GM06990 (cell line): ENCODE data around the gene TCF12.

Experiments
- DNase-seq: peaks from one replicate; pipeline ENCODE4 v3.0.0-alpha.2; 2011; ENCODE audit not compliant: insufficient read length; ENCODE audit errors: extremely low read depth
- H3K27me3 ChIP-seq: replicated peaks from 2 replicates; pipeline ENCODE4 v1.6.0; 2011; ENCODE audit warnings: low read length; ENCODE audit not compliant: control insufficient read depth, insufficient read depth
- H3K36me3 ChIP-seq: 2 replicates; pipeline ENCODE4 v1.5.1; 2011; ENCODE audit warnings: low read length; ENCODE audit not compliant: control insufficient read depth, insufficient read depth
- H3K4me3 ChIP-seq: replicated peaks from 2 replicates; pipeline ENCODE4 v1.5.1; 2011; ENCODE audit warnings: low read depth, mild to moderate bottlenecking, control low read depth, low read length
- TF ChIP-seq, protein P1 (sequence below): IDR thresholded peaks from 2 replicates; pipeline ENCODE4 v1.5.1; 2011; ENCODE audit warnings: low read length, control low read depth, mild to moderate bottlenecking, inconsistent platforms; ENCODE audit not compliant: insufficient read depth, poor library complexity, severe bottlenecking

TCF12 gene

DNA sequence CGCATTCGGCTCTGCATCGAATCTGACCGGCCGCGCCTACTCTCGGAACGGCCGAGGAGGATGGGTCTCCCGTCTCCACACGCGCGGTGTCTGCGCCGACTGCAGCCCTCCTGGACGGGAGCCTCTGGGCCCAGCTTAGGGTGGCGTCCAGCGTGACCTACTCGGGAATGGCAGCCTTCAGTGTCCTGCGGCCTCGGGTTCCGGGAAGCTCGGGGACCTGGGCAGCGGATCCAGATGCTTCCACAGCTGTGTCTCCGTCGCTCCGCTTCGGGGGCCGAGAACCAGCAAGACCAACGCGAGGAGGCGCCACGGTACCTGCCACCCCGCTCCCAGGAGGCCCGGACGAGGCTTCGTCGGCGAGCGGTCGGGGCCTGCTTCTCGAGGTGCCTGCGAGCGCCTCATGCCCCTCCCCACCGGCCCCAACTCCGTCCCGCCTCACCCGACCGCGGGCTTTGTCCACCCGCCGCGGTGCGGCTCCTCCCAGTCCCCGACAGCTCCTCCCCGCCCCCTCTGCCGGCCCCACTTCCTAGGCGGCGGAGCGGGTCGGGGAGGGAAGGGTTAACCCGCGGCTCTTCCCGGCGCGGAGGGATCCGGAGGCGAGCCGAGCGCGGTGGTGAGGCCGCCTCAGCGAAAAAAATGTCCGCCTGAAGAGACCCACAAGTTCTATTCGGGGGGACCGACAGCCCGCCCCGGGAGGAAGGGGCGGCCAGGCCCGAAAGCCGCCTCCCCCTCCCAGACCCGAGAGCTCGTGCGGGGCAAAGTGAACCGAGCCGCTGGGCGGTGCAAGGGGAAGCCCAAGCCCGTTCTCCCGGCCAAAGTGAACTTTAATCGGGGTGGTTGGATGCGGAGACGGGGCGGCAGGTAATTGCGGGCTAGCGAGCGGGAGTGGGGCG, at the start of gene TCF12:
Gene TCF12, plus strand, starts transcription at position 599 of the 893 bp plus-strand sequence. CDS start 1,270 bp downstream, outside the sequence.
- Histone ChIP-seq H3K4me3 (peak within 1 kb of the TSS; percentile 93), H3K27me3 (no peaks in the 10 kb centered on the region), H3K36me3 (no peaks in the 10 kb centered on the region)
- TF ChIP-seq, protein P1, sequence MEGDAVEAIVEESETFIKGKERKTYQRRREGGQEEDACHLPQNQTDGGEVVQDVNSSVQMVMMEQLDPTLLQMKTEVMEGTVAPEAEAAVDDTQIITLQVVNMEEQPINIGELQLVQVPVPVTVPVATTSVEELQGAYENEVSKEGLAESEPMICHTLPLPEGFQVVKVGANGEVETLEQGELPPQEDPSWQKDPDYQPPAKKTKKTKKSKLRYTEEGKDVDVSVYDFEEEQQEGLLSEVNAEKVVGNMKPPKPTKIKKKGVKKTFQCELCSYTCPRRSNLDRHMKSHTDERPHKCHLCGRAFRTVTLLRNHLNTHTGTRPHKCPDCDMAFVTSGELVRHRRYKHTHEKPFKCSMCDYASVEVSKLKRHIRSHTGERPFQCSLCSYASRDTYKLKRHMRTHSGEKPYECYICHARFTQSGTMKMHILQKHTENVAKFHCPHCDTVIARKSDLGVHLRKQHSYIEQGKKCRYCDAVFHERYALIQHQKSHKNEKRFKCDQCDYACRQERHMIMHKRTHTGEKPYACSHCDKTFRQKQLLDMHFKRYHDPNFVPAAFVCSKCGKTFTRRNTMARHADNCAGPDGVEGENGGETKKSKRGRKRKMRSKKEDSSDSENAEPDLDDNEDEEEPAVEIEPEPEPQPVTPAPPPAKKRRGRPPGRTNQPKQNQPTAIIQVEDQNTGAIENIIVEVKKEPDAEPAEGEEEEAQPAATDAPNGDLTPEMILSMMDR: peak; percentile 62
- peak; percentile 97 for DNase-seq

DNA sequence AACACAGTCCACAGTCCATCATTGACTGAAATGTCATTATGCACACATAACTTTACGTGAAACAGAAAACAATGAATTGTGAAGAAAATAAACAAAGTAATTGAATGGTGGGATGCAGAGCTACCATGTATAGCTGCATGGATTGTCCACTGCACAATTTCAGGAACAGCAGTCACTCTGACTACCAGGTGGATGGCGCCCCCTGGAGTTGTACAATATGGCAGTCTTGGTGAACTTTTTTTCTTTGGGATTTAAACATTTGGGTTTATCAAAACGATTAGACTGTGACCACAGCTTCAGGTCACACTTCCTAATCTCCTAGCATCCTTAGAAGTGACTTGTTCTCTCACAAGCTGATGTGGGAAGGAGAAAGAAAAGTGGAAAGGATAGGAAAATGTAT, 48.9 kb upstream of the TCF12 start:
- H3K27me3 ChIP-seq: no peaks in the 10 kb centered on the region
- TF ChIP-seq, protein P1: peak; percentile 55
- no peaks in the 10 kb centered on the region for H3K36me3 ChIP-seq
- no peak overlapping the region for H3K4me3 ChIP-seq
- no peak for DNase-seq

DNA sequence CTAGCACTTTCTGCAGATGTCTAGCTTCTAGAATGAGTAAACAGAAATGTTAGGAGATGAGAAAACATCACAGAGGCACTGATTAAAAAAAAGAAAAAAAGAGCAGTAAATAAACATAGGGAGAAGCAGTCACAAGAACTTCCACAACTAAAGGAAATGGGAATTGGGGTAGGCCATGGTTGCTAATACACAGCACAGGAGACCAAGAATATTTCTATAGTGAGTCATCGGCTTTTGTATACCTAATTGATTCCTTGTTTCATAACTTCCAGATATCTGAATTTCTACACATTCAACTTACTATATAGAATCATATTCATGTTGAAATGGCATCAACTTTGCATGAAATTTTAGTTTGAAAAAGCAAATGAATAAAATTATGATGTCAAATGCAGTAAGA, 47.3 kb upstream of the TCF12 start:
- no peak for DNase-seq
- Histone ChIP-seq H3K27me3 (no peaks in the 10 kb centered on the region), H3K4me3 (no peak overlapping the region), H3K36me3 (no peaks in the 10 kb centered on the region)
- TF ChIP-seq, protein P1: no peak

DNA sequence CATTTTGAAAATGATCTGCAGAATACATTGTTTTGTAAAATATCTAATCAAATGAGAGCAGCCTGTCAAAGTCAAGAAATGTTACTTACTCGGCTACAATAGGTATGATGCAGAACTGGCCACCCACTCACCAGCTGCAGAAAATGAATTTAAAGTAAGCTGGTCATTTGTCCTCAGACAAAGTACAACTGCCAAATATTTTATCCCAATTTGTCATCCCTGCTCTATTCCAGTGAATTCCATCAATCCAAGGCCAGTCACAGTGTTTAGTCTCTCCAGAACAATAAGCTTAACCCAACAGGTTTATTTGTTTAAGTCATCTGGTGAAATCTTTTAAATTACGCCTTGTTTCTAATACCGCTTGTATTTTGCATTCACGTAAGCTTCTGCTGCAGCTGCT, 46.6 kb upstream of the TCF12 start:
- no peaks in the 10 kb centered on the region for H3K27me3 ChIP-seq
- no peak for DNase-seq
- no peak overlapping the region for H3K4me3 ChIP-seq
- no peaks in the 10 kb centered on the region for H3K36me3 ChIP-seq
- TF ChIP-seq, protein P1: no peak

DNA sequence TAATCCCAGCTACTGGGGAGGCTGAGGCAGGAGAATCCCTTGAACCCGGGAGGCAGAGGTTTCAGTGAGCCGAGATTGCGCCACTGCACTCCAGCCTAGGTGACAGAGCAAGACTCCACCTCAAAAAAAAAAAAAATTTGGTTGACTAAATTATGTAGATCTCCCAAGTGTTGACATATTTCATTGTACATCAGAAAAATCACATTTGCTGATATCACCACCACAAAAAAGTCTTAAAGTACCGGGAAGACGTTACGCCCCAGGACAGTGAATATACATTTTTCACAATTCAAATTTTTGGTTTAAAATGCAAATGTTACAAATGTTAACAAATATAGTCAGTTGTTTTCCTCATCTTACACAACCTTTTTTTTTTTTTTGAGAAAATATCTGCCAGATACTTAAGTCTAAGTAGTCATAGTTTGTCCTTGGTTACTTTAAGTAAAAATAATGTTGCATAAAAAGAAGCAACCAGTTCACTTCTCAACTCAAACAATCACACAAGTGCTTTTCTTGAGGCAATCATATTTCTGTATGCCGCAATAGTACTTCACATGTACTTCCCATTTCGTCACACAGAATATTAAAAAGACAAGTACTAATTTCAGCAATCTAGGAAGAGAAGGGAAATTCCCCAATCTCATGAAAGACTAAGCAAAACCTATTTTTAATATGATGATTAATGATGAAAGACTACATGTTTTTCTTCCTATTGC, 41.0 kb upstream of the TCF12 start:
- Histone ChIP-seq H3K27me3 (no peaks in the 10 kb centered on the region), H3K4me3 (no peak overlapping the region), H3K36me3 (no peaks in the 10 kb centered on the region)
- peak; percentile 33 for DNase-seq
- TF ChIP-seq, protein P1: no peak
